ENCODE data around the gene MNS1.
"Not testable (repeated sequence)": the region's sequence is repeated elsewhere in the genome, so short reads cannot be mapped to it uniquely, and the experiment has no call there.

The MNS1 gene

GRCh38 chr15:56456229-56456628 is 8.7 kb downstream of the MNS1 start:
- no peaks in the 10 kb centered on the region for H3K36me3 ChIP-seq (ENCODE audit: control insufficient read depth in 2 of 2, insufficient read depth in 2 of 2, low read length in 2 of 2)
- H3K4me1 ChIP-seq (ENCODE audit: control insufficient read depth, insufficient read depth, low read length): no peaks in the 10 kb centered on the region
- H3K4me3 ChIP-seq (ENCODE audit: low read length in 2 of 2): no peak overlapping the region
- no peak overlapping the region for H3K27ac ChIP-seq (ENCODE audit: low read length)
- no peaks in the 10 kb centered on the region for H3K9me3 ChIP-seq (ENCODE audit: control insufficient read depth in 2 of 2, low read length in 2 of 2)
- no peaks in the 10 kb centered on the region for H3K27me3 ChIP-seq (ENCODE audit: control insufficient read depth in 1 of 2, insufficient read depth in 2 of 2, low read length in 2 of 2)
- no peak overlapping the region for H3K9ac ChIP-seq (ENCODE audit: low read length in 2 of 2)

GRCh38 chr15:56454836-56455235 is 10.1 kb downstream of the MNS1 start:
- Histone ChIP-seq H3K27me3 (ENCODE audit: control insufficient read depth in 1 of 2, insufficient read depth in 2 of 2, low read length in 2 of 2) (no peaks in the 10 kb centered on the region), H3K9me3 (ENCODE audit: control insufficient read depth in 2 of 2, low read length in 2 of 2) (no peaks in the 10 kb centered on the region), H3K4me3 (ENCODE audit: low read length in 2 of 2) (no peak overlapping the region)

DNA sequence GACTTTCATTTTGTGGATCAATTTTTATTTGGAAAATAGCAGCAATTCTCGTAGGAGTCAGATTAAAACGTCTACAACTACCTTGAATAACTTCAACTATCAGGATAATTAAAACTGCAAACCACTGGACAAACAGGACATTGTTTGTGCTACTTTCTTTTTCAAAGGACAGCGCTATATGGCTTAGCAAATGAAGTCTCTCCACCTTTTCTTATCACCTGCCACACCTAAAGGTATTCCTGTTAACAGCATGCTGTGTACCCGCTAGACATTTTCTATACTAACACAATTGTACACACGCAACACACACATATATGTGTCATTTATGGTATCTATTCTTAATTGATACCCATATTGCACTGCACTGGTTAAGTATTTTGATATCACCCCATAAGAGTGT is 19.2 kb downstream of the MNS1 start:
- Histone ChIP-seq H3K4me3 (ENCODE audit: low read length in 2 of 2) (no peak overlapping the region), H3K9me3 (ENCODE audit: control insufficient read depth in 2 of 2, low read length in 2 of 2) (no peaks in the 10 kb centered on the region), H3K27me3 (ENCODE audit: control insufficient read depth in 1 of 2, insufficient read depth in 2 of 2, low read length in 2 of 2) (no peaks in the 10 kb centered on the region), H3K4me1 (ENCODE audit: control insufficient read depth, insufficient read depth, low read length) (no peaks in the 10 kb centered on the region), H3K9ac (ENCODE audit: low read length in 2 of 2) (no peak overlapping the region), H3K27ac (ENCODE audit: low read length) (no peak overlapping the region), H3K36me3 (ENCODE audit: control insufficient read depth in 2 of 2, insufficient read depth in 2 of 2, low read length in 2 of 2) (no peaks in the 10 kb centered on the region)

More at GRCh38 chr15:56454836-56455235, 10.1 kb downstream of the MNS1 start:
- Histone ChIP-seq H3K4me1 (ENCODE audit: control insufficient read depth, insufficient read depth, low read length) (no peaks in the 10 kb centered on the region), H3K27ac (ENCODE audit: low read length) (no peak overlapping the region), H3K36me3 (ENCODE audit: control insufficient read depth in 2 of 2, insufficient read depth in 2 of 2, low read length in 2 of 2) (no peaks in the 10 kb centered on the region), H3K9ac (ENCODE audit: low read length in 2 of 2) (no peak overlapping the region)

GRCh38 chr15:56442354-56442753 is 22.6 kb downstream of the MNS1 start:
- Histone ChIP-seq H3K4me1 (ENCODE audit: control insufficient read depth, insufficient read depth, low read length) (no peaks in the 10 kb centered on the region), H3K27ac (ENCODE audit: low read length) (no peak overlapping the region), H3K9ac (ENCODE audit: low read length in 2 of 2) (no peak overlapping the region), H3K9me3 (ENCODE audit: control insufficient read depth in 2 of 2, low read length in 2 of 2) (no peaks in the 10 kb centered on the region), H3K27me3 (ENCODE audit: control insufficient read depth in 1 of 2, insufficient read depth in 2 of 2, low read length in 2 of 2) (no peaks in the 10 kb centered on the region), H3K4me3 (ENCODE audit: low read length in 2 of 2) (no peak overlapping the region), H3K36me3 (ENCODE audit: control insufficient read depth in 2 of 2, insufficient read depth in 2 of 2, low read length in 2 of 2) (no peaks in the 10 kb centered on the region)

DNA sequence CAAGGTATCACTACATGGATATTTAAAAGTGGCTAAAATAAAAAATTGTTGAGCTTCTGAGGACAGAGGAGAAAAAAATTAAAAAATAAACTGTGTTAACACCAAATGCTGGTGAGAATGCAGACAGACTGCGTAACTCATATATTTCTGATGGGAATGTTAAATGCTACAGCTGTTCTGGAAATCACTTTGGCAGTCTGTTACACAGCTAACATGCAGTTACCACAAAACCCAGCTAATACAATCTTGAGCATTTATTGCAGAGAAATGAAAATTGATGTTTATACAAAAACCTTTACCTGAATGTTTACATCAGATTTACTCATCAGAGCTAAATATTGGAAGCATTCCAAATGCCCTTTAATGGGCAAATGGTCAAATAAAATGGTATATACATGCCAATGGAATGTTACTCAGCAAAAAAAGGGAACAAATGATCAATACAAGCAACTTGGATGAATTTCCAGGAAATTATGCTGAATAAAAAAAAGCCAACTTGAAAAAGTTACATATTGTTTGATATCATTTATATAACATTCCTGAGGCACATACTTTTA is 24.6 kb downstream of the MNS1 start:
- Histone ChIP-seq H3K9ac (ENCODE audit: low read length in 2 of 2) (no peak overlapping the region), H3K9me3 (ENCODE audit: control insufficient read depth in 2 of 2, low read length in 2 of 2) (no peaks in the 10 kb centered on the region), H3K4me1 (ENCODE audit: control insufficient read depth, insufficient read depth, low read length) (no peaks in the 10 kb centered on the region), H3K27ac (ENCODE audit: low read length) (no peak overlapping the region), H3K27me3 (ENCODE audit: control insufficient read depth in 1 of 2, insufficient read depth in 2 of 2, low read length in 2 of 2) (no peaks in the 10 kb centered on the region), H3K4me3 (ENCODE audit: low read length in 2 of 2) (no peak overlapping the region), H3K36me3 (ENCODE audit: control insufficient read depth in 2 of 2, insufficient read depth in 2 of 2, low read length in 2 of 2) (no peaks in the 10 kb centered on the region)

GRCh38 chr15:56432304-56432703 is 32.6 kb downstream of the MNS1 start:
- H3K4me1 ChIP-seq (ENCODE audit: control insufficient read depth, insufficient read depth, low read length): no peaks in the 10 kb centered on the region
- no peak overlapping the region for H3K4me3 ChIP-seq (ENCODE audit: low read length in 2 of 2)
- no peak overlapping the region for H3K9ac ChIP-seq (ENCODE audit: low read length in 2 of 2)
- H3K27me3 ChIP-seq (ENCODE audit: control insufficient read depth in 1 of 2, insufficient read depth in 2 of 2, low read length in 2 of 2): no peaks in the 10 kb centered on the region
- H3K36me3 ChIP-seq (ENCODE audit: control insufficient read depth in 2 of 2, insufficient read depth in 2 of 2, low read length in 2 of 2): no peaks in the 10 kb centered on the region
- H3K27ac ChIP-seq (ENCODE audit: low read length): no peak overlapping the region
- no peaks in the 10 kb centered on the region for H3K9me3 ChIP-seq (ENCODE audit: control insufficient read depth in 2 of 2, low read length in 2 of 2)

- no peaks in the 10 kb centered on the region for H3K4me1 ChIP-seq (ENCODE audit: control insufficient read depth, insufficient read depth, low read length)
- no peaks in the 10 kb centered on the region for H3K27me3 ChIP-seq (ENCODE audit: control insufficient read depth in 1 of 2, insufficient read depth in 2 of 2, low read length in 2 of 2)
- H3K36me3 ChIP-seq (ENCODE audit: control insufficient read depth in 2 of 2, insufficient read depth in 2 of 2, low read length in 2 of 2): no peaks in the 10 kb centered on the region
- no peak overlapping the region for H3K27ac ChIP-seq (ENCODE audit: low read length)
- no peak overlapping the region for H3K9ac ChIP-seq (ENCODE audit: low read length in 2 of 2)
- H3K4me3 ChIP-seq (ENCODE audit: low read length in 2 of 2): no peak overlapping the region
- no peaks in the 10 kb centered on the region for H3K9me3 ChIP-seq (ENCODE audit: control insufficient read depth in 2 of 2, low read length in 2 of 2)
These were observed 36.0 kb downstream of the MNS1 start for GRCh38 chr15:56428821-56429458.

GRCh38 chr15:56425976-56426375 is 39.0 kb downstream of the MNS1 start:
- Histone ChIP-seq H3K4me1 (ENCODE audit: control insufficient read depth, insufficient read depth, low read length) (no peaks in the 10 kb centered on the region), H3K27ac (ENCODE audit: low read length) (no peak overlapping the region), H3K4me3 (ENCODE audit: low read length in 2 of 2) (no peak overlapping the region), H3K9me3 (ENCODE audit: control insufficient read depth in 2 of 2, low read length in 2 of 2) (no peaks in the 10 kb centered on the region), H3K27me3 (ENCODE audit: control insufficient read depth in 1 of 2, insufficient read depth in 2 of 2, low read length in 2 of 2) (no peaks in the 10 kb centered on the region), H3K9ac (ENCODE audit: low read length in 2 of 2) (no peak overlapping the region), H3K36me3 (ENCODE audit: control insufficient read depth in 2 of 2, insufficient read depth in 2 of 2, low read length in 2 of 2) (no peaks in the 10 kb centered on the region)

- H3K9ac ChIP-seq (ENCODE audit: low read length in 2 of 2): no peak overlapping the region
- H3K36me3 ChIP-seq (ENCODE audit: control insufficient read depth in 2 of 2, insufficient read depth in 2 of 2, low read length in 2 of 2): no peaks in the 10 kb centered on the region
- no peaks in the 10 kb centered on the region for H3K4me1 ChIP-seq (ENCODE audit: control insufficient read depth, insufficient read depth, low read length)
- H3K4me3 ChIP-seq (ENCODE audit: low read length in 2 of 2): no peak overlapping the region
- no peak overlapping the region for H3K27ac ChIP-seq (ENCODE audit: low read length)
- H3K9me3 ChIP-seq (ENCODE audit: control insufficient read depth in 2 of 2, low read length in 2 of 2): no peaks in the 10 kb centered on the region
- H3K27me3 ChIP-seq (ENCODE audit: control insufficient read depth in 1 of 2, insufficient read depth in 2 of 2, low read length in 2 of 2): no peaks in the 10 kb centered on the region
These were observed 39.7 kb downstream of the MNS1 start for GRCh38 chr15:56425276-56425675.

DNA sequence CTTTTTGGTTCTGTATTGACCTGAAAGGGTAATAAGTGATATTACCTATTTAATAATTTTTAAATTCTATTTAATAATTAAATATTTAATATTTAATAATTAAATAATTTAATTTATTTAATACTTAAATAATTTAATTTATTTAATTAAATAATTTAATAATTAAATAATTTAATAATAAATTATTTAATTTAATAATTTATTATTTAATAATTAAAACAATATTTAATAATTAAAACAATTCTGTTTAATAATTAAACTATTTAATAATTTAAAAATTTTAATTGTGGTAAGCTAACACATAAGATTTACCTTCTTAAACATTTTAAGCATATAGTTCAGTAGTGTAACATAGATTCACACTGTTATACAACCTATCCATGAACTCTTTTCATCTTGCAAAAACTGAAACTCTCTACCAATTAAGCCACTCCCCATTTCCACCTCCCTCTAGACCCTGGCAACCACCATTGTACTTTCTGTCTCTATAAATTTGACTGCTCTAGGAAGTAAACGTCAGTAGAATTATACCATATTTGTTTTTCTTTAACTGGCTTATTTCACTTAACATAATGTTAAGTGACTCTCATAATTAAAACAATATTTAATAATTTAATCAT is 51.7 kb downstream of the MNS1 start:
- H3K27ac ChIP-seq (ENCODE audit: low read length); H3K9me3 ChIP-seq (ENCODE audit: control insufficient read depth in 2 of 2, low read length in 2 of 2); H3K4me3 ChIP-seq (ENCODE audit: low read length in 2 of 2); H3K27me3 ChIP-seq (ENCODE audit: control insufficient read depth in 1 of 2, insufficient read depth in 2 of 2, low read length in 2 of 2); H3K4me1 ChIP-seq (ENCODE audit: control insufficient read depth, insufficient read depth, low read length); H3K36me3 ChIP-seq (ENCODE audit: control insufficient read depth in 2 of 2, insufficient read depth in 2 of 2, low read length in 2 of 2); H3K9ac ChIP-seq (ENCODE audit: low read length in 2 of 2): not testable (repeated sequence)

GRCh38 chr15:56411122-56411749 is 53.7 kb downstream of the MNS1 start:
- Histone ChIP-seq H3K9me3 (ENCODE audit: control insufficient read depth in 2 of 2, low read length in 2 of 2) (no peaks in the 10 kb centered on the region), H3K27me3 (ENCODE audit: control insufficient read depth in 1 of 2, insufficient read depth in 2 of 2, low read length in 2 of 2) (no peaks in the 10 kb centered on the region), H3K27ac (ENCODE audit: low read length) (no peak overlapping the region), H3K36me3 (ENCODE audit: control insufficient read depth in 2 of 2, insufficient read depth in 2 of 2, low read length in 2 of 2) (no peaks in the 10 kb centered on the region), H3K9ac (ENCODE audit: low read length in 2 of 2) (no peak overlapping the region), H3K4me3 (ENCODE audit: low read length in 2 of 2) (no peak overlapping the region), H3K4me1 (ENCODE audit: control insufficient read depth, insufficient read depth, low read length) (no peaks in the 10 kb centered on the region)
